ENCODE results near the gene ATM.

DNA sequence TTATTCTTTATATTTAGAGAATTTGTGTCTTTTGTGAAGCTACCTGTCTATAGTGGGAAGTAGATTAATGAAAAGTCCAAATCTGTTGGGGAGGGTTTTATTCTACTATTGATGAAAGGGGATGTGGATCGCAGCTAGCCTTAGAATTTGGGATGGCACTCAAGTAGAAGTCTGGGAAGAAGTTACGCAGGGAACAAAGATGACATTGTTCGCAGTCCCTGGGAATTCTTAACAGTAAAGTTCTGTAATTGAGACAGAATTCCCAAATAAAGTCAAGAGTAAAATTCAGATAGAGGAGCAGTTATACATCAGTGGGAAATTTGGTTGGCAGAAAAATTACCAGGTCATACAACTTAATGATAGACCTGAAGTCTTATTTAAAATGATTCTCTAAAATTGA, 64.1 kb downstream of the ATM start:
- no peak for TF ChIP-seq POLR2A (IDR thresholded peaks at IDR 0.05)
- no peak for TF ChIP-seq CTCF (IDR thresholded peaks at IDR 0.05)
